ENCODE results near the gene DNAH2.

- TF ChIP-seq CTCF (IDR thresholded peaks at IDR 0.05; ENCODE audit: extremely low read depth in 1 of 2, insufficient read depth in 1 of 2, low read depth in 1 of 2, low read length in 2 of 2) (peak; percentile 91 to 98), FOS (IDR thresholded peaks at IDR 0.05; ENCODE audit: borderline replicate concordance, insufficient read depth, low read length) (no peak), POLR2AphosphoS5 (IDR thresholded peaks at IDR 0.05; ENCODE audit: insufficient read depth, low read depth, low read length) (peak; percentile 69), EZH2 (IDR thresholded peaks at IDR 0.05; ENCODE audit: borderline replicate concordance, low read depth, low read length, severe bottlenecking) (no peak), POLR2A (IDR thresholded peaks at IDR 0.05; ENCODE audit: low read depth, low read length) (no peak), JUN (IDR thresholded peaks at IDR 0.05; ENCODE audit: borderline replicate concordance, insufficient read depth, insufficient read length, low read depth) (no peak)
Observed at GRCh38 chr17:7851438-7852261, 134.1 kb downstream of the DNAH2 start.
